Right hindlimb (tissue), 1 donor: ENCODE data around the gene COX17.

ENCODE experiments used
- DNase-seq: peaks from one replicate; pipeline ENCODE4 v3.0.0-alpha.2; 2018

The COX17 gene

DNA sequence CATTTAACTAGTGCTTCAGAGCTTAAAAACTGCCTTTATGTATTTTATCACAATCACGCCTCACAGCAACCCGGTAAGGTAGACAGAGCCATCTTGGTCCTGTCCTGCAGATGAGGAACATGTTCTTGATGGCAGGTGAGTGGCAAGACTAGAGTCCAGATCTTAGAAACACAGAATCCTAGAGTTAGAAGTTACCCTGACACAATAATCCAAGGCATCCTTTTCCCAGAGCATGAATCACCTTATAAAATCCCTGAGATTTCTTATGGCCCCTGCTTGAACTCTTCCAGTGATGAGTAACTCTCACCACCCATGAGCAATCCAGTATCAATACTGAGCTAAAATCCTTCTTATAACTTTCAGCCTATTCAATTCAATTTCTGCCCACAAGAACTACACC is 33.7 kb downstream of the COX17 start:
- no peak for DNase-seq

DNA sequence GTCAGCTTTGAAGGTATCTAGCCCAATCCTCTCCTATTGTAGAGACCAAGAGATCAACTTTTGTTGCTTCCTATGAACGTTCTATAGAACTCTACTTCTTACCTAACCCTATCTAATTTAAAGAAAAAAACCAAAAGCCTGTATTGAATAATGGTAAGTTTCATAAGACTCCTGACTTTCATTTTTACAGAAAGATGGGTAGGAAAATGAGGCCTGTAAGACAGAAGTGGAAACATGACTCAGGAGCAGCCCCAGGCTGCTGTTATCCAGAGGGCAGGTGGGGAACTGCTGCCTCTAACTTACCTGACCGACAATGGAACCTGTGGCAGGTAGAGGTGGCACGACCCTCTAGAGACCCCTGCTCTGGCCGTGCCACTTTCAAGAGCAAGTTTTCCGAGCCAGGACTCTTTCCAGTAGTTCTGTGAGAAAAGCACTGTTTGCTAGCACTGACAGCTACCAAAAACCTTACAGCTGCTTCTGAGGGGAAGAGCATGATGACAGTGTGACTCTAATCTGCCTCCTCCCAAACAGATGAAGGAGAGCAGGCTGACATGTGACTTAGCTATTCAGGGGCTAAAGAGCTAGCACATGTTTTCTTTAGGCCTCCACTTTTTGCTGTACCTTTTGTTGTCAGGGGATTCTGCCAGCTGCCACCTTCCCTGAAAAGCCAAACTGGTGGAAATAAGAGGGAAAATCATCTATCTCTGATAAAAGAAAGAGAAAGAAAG is 34.3 kb downstream of the COX17 start:
- DNase-seq: no peak

DNA sequence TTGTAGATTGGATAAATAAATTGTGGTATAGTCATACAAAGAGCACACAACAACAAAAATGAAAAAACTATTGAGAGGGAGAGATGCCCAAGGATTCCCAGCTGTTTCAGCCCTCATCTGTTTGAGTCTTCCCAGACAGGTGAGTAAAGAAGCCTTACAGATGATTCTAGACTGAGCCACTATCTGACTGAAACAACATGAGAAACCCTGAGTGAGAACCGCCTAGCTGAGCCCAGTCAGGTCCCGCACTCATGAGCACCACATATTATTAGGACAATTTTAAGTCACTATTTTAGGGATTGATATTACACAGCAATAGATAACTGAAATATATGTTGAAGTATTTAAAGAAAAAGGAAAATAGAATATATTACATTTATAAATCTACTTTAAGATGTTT is 35.8 kb downstream of the COX17 start:
- no peak for DNase-seq

DNA sequence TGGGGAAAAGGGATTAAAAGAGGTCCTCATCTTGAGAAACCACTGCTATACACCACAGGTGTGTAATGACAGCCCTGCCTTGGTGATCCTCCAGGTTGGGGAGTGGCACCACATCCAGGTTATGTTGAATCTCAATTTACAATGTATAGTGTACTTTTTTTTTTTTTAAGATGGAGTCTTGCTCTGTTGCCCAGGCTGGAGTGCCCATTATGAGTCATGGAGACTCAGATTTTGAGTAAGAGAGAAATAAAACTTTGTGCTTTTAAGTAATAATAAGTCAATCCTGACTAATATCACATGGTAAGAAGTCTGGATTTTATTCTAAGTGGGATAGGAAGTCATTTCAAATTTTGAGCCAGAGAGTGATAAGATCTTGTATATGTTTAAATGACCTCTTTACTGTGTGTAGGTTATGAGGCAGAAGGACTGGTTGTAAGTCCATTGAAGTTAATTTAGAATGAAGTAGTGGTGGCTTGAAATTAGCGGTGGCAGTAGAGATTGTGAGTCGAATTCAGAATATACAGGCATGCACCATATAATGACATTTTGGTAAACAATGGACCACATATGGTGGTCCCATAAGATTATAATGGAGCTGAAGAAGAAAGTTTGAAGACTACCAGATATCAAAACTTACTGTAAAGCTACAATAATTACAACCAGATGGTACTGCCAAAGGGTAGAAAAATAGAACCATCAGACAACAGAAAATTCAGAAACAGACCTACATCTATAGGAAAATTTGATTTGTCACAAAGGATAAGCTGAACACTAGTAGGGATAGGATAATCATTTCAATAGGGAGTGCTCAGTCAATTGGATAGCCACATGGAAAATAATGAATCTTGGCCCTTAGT is 37.5 kb downstream of the COX17 start:
- DNase-seq: no peak

DNA sequence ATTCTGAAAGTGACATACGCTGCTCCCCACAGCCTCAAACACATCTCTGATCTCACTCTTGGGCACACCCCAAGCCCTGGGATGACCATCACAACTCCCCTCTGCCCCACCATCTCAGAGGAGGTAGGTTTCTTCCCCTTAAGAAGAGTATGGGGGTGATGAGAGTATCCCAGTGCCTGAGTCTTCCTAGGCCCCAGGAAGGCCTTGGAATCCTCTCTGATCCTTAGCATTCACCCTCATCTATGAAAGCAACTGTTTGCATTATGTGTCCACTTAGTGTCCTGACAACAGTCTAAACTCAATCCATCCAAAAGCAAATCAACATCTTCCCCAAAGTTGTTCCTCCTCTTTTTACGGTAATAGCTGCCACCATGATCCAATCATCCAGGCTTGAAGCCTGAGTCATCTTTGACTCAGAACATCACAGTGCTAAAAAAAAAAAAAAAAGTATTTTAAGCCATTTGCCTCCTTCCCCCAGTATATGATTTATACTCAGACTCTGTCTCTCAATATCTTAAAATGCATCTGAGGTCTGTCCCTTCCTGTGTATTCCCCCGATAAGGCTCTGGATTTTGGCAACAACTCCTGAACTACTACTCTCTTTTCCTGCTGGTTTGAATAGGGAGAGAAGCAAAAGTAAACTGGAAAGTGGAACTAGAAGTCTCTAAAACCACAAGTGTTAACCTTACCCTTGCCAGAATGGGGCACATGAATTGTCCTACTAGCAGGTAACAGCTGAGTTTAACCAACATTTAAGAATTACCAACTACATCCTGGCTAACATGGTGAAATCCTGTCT is 39.3 kb downstream of the COX17 start:
- DNase-seq: no peak

DNA sequence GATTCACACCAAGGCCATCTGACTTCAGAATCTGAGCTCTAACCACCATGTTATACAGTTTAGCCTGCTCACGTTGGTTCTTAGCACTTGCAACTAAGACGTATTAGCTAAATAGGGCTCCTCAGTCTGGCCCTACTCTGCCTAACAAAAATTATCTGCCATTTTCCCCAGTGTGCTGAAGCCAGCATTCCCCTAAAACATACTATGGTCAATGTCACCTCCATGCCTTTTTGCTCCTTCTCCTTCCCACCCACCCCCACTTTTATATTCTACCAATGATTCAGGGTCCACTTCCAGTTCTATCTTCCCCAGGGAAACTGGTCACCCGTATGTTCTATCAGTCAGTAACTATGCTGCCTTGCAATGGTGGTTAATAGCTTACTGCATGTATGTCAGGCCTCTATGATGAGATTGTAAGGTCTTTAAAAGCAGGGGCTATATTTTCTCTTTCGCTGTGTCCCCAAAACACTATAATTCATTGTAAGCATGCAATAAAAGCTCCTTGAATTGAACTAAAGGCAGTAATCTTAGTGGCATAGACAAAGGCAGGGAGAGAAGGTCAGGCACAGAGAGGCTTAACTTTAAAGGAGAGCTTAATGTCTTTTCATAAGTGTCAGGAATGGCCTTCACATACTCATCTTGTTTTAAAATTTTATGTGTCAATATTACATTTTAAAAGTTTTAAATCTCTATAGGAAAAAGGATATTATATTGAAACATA is 40.2 kb downstream of the COX17 start:
- no peak for DNase-seq

DNA sequence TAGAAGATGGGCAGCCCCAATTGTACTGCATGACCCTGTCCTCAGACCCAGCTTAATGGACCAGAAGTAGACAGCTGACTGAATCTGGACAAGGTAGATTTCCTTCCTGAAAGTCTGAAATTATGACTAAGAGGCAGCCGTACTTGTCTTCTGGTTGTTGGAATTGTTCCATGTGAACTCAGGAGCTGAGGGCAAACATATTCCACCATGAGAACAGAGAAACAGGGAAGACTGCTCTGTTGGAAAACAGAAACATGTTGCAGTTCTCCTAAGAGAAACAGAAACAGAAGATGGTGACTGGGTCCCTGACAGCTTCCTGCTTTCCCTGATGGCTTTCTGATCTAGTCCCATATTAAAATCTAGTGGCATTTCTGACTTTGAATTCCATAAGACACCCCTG is 41.0 kb downstream of the COX17 start:
- no peak for DNase-seq

DNA sequence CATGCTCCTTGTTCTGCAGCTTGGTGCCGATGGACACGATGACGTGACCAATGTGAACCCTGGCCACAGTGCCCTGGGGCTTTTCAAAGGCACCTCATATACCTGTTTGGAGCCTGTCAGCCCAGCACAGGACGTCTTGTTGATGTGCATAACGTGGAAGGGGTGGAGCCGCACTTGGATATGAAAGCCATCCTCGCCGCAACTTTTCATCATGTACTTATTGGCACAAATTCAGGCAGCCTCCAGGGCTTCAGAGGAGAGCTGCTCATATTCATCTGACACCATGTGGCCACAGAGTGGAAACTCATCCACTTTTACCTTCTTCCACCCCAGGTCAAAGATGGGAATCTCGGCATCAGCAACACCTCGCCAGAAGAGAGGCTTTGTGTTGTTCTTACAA is 41.5 kb downstream of the COX17 start:
- no peak for DNase-seq

DNA sequence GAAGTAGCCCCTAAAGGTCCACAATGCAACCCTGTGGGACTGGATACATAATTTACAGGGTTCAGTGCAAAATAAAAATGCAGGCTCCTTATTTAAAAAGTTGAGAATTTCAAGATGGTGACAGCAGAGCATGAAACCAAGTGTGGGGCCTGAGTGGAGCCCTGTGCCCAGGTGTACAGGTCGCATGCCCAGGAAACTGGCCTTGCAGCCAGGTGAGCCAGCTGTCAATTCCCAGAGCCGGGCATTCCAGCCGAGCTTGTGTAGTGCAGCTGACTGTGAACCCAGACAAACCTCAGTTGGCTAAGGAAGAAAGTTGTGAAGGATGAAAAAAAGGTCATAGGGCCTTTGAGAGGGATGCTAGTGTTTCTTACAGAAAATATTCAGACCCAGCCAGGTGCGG is 44.4 kb downstream of the COX17 start:
- no peak for DNase-seq

DNA sequence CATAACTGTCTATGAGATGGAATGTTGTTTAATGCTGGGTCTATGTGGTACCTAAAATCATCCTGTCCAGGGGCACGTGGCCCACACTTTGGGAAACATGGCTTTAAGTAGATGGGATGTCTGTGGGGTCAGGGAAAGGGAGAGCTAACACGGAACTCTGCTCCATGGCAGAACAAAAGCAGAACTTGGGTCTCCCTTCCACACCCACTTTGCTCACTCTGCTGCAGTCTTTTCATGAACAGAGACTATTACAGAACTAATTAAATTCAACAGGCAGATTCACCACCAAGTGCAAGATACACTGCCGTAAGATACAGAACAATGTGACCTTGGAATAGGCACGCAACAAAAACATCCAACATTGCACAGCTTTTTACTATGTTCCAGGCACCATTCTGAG is 45.0 kb downstream of the COX17 start:
- DNase-seq: no peak

DNA sequence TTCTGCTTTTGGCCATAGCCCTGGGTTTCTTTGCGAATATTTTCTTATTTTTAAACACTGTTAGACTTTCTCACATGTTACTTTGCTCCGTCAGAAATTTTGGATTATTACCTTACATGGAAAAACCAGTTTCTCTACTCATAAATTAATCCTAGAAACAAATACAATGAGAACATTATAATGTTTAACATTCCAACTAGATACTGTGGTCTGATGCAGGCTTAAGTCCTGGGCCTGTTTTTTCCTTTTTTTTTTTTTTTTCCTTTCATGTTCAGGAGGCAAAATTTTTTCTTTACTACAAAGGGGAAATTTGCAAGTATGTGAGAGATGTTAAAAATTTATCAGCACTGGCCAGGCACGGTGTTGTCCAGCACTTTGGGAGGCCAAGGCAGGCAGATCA is 45.7 kb downstream of the COX17 start:
- no peak for DNase-seq

DNA sequence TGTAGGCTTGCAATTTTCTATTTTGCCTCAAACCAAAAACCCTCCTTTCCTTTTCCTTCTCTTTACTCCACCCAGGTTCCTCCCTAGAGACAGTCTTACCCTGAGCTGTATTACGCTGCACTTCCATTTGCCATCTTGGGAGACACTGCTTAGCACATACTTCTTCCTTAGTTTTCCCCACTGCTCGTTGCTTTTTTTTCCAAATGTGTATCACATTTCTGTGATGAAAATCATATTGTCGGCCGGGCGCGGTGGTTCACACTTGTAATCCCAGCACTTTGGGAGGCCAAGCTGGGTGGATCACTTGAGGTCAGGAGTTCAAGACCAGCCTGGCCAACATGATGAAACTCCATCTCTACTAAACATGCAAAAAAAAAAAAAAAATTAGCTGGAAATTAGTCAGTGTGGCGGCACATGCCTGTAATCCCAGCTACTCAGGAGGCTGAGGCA is 46.3 kb downstream of the COX17 start:
- DNase-seq: no peak

DNA sequence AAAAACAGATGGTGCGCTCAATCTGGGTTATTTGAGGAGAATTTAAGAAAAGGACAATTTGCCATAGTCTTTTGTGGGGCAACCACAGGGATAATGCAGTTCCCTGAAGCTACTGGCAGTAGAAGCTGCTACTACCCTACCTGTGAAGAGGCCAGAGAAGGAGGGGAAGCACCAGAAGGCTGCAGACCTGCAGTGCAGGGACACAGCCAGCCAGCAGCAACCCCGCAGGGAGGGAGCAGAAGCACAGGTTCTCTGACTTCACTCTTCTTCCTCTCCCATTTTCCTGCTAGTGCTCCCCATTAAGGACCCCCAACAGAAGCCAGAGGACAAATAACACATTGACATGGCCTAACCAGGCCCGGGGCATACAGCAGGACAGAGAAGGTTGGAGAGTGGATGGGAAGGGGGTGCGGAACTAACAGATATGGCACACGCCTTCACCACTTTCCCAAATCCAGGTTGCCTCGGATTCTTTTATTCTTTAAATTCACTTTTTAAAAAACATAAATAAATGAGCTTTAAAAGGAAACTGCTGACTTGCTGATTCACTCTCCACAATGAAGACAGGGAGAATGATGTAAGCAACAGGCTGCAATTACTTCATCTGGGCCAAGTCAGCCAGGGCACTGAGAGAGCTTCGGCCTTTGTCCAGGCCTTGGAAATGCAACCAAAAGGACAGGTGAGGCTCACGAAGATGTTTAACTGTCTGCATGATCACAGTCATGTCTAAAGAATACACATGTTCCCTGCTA is 46.9 kb downstream of the COX17 start:
- DNase-seq: no peak

DNA sequence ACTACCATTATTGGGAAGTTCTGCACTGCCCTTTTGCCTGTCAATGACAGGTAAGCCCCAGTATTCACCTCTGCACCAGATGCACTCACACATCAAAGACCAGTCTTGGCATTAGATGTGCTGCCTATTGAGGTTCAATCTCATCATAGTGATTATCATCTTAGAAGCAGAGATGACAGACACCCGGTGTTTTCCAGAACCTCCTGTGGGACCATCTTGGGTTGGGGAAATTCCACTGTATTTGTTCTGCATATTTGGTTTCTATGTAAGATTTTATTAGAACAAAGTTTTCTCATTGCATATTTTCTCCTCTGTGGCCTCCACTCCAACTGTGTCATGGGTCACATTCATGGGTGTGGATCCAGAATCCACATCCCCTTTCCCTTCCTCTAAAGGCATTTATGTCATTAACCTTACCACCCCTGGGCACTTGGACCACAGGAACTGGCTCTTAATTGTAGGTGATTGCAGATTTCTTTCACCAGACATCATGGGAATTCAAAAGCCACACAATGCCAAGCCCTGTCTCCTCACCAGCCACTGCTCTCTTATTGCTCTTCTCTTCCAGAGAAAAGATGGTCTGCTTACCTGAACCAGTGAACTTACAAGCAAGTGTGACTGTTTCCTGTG is 48.3 kb downstream of the COX17 start:
- no peak for DNase-seq

DNA sequence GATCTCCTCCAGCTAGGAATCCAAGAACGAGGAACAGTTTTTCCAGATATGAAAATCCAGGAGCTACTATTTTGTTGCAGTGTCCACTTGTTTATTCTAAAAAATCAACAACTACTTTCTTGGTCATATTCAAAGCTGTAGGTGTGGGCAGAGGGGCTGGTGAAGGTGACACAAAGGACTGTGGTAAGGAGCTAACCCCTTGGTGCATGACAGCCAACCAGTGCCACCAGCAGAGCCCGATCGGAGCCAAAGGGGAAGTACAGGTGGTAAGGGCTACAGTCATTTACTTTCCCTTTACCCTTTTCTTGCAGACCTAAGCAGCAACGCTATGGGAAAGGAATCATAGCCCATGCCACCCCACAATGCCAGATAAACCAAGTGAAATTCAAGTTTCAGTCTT is 48.8 kb downstream of the COX17 start:
- DNase-seq: no peak

DNA sequence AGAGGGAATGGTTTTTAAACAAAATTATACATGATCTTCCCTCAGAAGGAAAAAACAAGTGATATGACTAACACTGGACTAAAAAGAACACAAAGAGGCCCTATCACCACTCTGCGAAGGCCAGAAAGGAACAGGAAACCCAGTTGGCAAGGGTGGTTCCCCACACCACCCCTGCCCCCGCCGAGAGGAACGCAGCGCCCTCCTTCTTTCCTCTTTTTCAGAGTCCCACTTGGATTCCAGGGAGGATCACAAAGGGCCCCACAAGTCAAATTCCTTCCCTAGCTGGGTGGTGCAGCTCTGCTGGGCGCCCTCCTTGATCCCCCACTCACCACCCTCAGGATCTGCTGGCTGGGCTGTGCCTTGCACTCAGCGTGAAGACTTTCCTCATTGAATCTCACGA is 49.7 kb downstream of the COX17 start:
- no peak for DNase-seq

DNA sequence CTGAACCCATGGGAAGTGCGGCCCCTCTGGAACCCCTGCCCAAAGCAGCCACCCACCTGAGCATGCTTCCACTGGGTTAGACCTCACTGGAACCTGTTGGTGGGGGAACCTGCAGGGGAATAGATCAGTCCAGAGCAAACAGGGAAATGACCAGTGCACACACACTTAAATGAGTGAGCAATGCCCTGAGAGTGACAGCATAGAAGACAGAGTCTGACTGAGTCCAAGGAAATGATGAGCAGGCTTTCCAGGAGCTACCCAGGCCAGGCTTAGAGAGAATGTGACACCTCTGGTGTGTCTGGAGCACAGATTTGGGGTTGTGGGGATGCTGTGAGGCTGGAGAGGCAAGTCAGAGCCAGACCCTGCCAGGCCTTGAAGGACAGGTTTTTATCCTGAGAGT is 51.0 kb downstream of the COX17 start:
- no peak for DNase-seq

DNA sequence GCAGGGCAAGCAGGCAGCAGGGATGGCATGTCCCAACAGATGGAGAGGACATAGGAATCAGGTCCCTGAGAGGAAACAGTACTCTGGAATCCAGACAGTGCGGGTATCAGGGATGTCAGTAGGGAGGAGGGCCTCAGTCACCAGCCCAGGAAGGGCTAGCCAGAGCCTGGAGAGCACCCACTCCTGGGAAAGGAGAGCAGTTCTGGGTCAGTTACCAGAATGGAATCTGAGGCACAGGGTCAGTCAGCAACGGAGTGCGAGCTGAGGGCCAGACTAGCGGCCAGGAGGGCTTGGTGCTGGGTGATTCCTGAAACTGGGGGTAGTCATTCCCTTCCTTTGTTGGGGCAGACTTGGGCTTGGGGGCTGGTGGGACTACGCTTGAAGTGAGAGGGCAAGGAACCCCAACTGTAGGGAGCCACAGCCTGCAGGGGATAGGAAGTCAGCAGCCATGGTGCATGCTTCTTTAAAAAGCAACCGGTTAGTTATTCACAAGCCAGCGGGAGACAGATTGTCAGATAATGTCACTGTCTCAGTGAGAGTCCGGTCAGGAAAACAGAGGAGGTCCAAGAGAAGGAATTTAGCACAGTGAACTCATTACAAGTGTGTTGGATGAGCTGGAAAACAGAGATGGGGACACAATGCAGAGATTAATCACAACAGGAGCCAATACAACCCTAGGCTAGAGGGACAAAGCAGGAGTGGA is 51.6 kb downstream of the COX17 start:
- no peak for DNase-seq

DNA sequence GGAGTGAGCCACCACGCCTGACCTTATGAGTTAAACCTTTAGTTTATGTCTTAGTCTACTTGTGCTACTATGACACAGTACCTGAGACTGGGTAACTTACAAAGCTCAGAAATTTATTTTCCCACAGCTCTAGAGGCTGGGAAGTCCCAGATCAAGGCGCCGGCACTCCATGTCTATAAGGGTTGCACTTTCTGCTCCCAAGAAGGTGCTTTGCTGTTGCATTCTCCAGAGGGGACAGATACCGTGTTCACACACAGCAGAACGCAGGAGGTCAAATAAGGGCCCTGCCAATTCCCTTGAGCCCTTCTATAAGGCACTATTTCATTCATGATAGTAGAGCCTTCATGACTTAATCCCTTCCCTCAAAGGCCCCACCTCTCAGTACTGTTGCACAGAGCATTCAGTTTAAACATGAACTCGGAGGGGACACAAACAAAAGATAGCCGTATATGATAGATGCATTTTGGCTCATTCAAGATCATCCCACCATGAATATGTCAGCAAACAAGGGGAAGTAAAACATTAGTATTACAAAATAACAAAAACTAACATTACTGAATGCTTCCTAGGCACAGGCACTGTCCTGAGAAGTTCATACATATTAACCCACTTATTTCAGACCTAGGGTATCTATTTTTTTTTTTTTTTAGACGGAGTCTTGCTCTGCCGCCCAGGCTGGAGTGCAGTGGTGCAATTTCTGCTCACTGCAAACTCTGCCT is 53.0 kb downstream of the COX17 start:
- DNase-seq: no peak

DNA sequence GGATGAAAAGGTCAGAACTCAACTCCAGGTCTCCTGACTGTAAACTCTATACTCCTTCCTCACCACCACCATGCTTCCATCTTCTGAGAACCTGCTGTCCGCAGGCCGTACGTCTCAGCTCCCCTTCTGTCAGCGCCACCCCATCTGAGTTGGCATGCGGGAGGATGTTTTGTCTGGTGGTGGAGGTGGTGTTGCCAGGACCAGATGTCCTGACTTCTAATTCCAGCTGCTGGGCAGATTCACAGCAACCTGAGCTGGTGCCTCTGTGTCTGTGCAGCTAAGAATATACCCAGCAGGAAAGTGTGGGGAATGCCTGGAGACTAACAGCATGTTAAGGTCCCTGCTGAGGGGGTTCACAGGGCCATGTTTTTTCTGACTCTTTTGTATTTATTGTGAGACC is 56.3 kb downstream of the COX17 start:
- no peak for DNase-seq
